T-helper 1 cell treated with Interleukin-12 subunit alpha and Interleukin-12 subunit beta and Interleukin-4 antibody, amounts not matched to agents 30 μg/mL and 1 μg/mL, for 36 hours (primary cell): ENCODE measurements around the gene TMEM50B.
"Not testable (repeated sequence)": the region's sequence is repeated elsewhere in the genome, so short reads cannot be mapped to it uniquely, and the experiment has no call there.

Experiments
- H3K27ac Mint-ChIP-seq: one replicate; pipeline ENCODE4 v1.8.0; 2021; ENCODE audit warnings: mild to moderate bottlenecking, mixed read lengths
- H3K27me3 Mint-ChIP-seq: one replicate; pipeline ENCODE4 v1.8.0; 2021; ENCODE audit warnings: low read depth, mixed read lengths
- H3K36me3 Mint-ChIP-seq: one replicate; pipeline ENCODE4 v1.8.0; 2021; ENCODE audit warnings: low read depth, mixed read lengths
- H3K4me1 Mint-ChIP-seq: one replicate; pipeline ENCODE4 v1.8.0; 2021; ENCODE audit warnings: low read depth, mixed read lengths
- H3K4me3 Mint-ChIP-seq: one replicate; pipeline ENCODE4 v1.8.0; 2021; ENCODE audit warnings: mild to moderate bottlenecking, moderate library complexity, mixed read lengths
- H3K9me3 Mint-ChIP-seq: one replicate; pipeline ENCODE4 v1.8.0; 2021; ENCODE audit warnings: mixed read lengths

Gene TMEM50B

GRCh38 chr21:33428669-33429068 is 51.1 kb downstream of the TMEM50B start:
- Mint-ChIP-seq H3K4me1 (peaks cover 7% of the 10 kb centered on the region), H3K27ac (no peak overlapping the region), H3K27me3 (peaks cover 4% of the 10 kb centered on the region), H3K36me3 (peaks cover 28% of the 10 kb centered on the region), H3K4me3 (no peak overlapping the region), H3K9me3 (no peaks in the 10 kb centered on the region)

- H3K27me3 Mint-ChIP-seq: peaks cover 9% of the 10 kb centered on the region
- H3K9me3 Mint-ChIP-seq: no peaks in the 10 kb centered on the region
- H3K4me3 Mint-ChIP-seq: no peak overlapping the region
- no peak overlapping the region for H3K27ac Mint-ChIP-seq
- H3K36me3 Mint-ChIP-seq: peaks cover 14% of the 10 kb centered on the region
- no peaks in the 10 kb centered on the region for H3K4me1 Mint-ChIP-seq
Measured at GRCh38 chr21:33427051-33427450, 52.7 kb downstream of the TMEM50B start.

- Mint-ChIP-seq H3K27ac (no peak overlapping the region), H3K27me3 (peaks cover 9% of the 10 kb centered on the region), H3K4me1 (no peaks in the 10 kb centered on the region), H3K9me3 (no peaks in the 10 kb centered on the region), H3K4me3 (no peak overlapping the region), H3K36me3 (peaks cover 8% of the 10 kb centered on the region)
Measured at GRCh38 chr21:33425825-33426224, 53.9 kb downstream of the TMEM50B start.

GRCh38 chr21:33424214-33424613 is 55.6 kb downstream of the TMEM50B start:
- peaks cover 18% of the 10 kb centered on the region for H3K27me3 Mint-ChIP-seq
- no peak overlapping the region for H3K27ac Mint-ChIP-seq
- H3K4me3 Mint-ChIP-seq: no peak overlapping the region
- H3K36me3 Mint-ChIP-seq: peaks cover 5% of the 10 kb centered on the region
- H3K4me1 Mint-ChIP-seq: no peaks in the 10 kb centered on the region
- H3K9me3 Mint-ChIP-seq: no peaks in the 10 kb centered on the region

GRCh38 chr21:33421713-33422393 is 57.9 kb downstream of the TMEM50B start:
- peaks cover 27% of the 10 kb centered on the region for H3K27me3 Mint-ChIP-seq
- no peak overlapping the region for H3K4me3 Mint-ChIP-seq
- no peak overlapping the region for H3K27ac Mint-ChIP-seq
- H3K36me3 Mint-ChIP-seq: peaks cover 3% of the 10 kb centered on the region
- H3K4me1 Mint-ChIP-seq: no peaks in the 10 kb centered on the region
- H3K9me3 Mint-ChIP-seq: no peaks in the 10 kb centered on the region

GRCh38 chr21:33419538-33420123 is 60.1 kb downstream of the TMEM50B start:
- Mint-ChIP-seq H3K4me3 (no peak overlapping the region), H3K9me3 (no peaks in the 10 kb centered on the region), H3K27ac (no peak overlapping the region)

GRCh38 chr21:33418691-33419090 is 61.1 kb downstream of the TMEM50B start:
- H3K4me3 Mint-ChIP-seq: no peak overlapping the region
- H3K9me3 Mint-ChIP-seq: no peaks in the 10 kb centered on the region
- no peaks in the 10 kb centered on the region for H3K4me1 Mint-ChIP-seq
- H3K27me3 Mint-ChIP-seq: peaks cover 32% of the 10 kb centered on the region
- H3K36me3 Mint-ChIP-seq: peaks cover 3% of the 10 kb centered on the region
- H3K27ac Mint-ChIP-seq: no peak overlapping the region

More at GRCh38 chr21:33419538-33420123, 60.1 kb downstream of the TMEM50B start:
- H3K36me3 Mint-ChIP-seq: peaks cover 3% of the 10 kb centered on the region
- H3K4me1 Mint-ChIP-seq: no peaks in the 10 kb centered on the region
- peaks cover 31% of the 10 kb centered on the region for H3K27me3 Mint-ChIP-seq

GRCh38 chr21:33414926-33415325 is 64.8 kb downstream of the TMEM50B start:
- Mint-ChIP-seq H3K27me3 (peaks cover 45% of the 10 kb centered on the region), H3K4me1 (peaks cover 2% of the 10 kb centered on the region), H3K4me3 (no peak overlapping the region), H3K27ac (no peak overlapping the region), H3K36me3 (peaks cover 3% of the 10 kb centered on the region), H3K9me3 (no peaks in the 10 kb centered on the region)

- Mint-ChIP-seq H3K9me3 (no peaks in the 10 kb centered on the region), H3K36me3 (peaks cover 3% of the 10 kb centered on the region), H3K4me3 (no peak overlapping the region), H3K4me1 (peaks cover 2% of the 10 kb centered on the region), H3K27ac (no peak overlapping the region), H3K27me3 (peaks cover 51% of the 10 kb centered on the region)
Measured at GRCh38 chr21:33414068-33414467, 65.7 kb downstream of the TMEM50B start.

- Mint-ChIP-seq H3K27me3 (peaks cover 58% of the 10 kb centered on the region), H3K36me3 (peaks cover 3% of the 10 kb centered on the region), H3K27ac (no peak overlapping the region), H3K4me3 (no peak overlapping the region), H3K4me1 (peaks cover 2% of the 10 kb centered on the region), H3K9me3 (no peaks in the 10 kb centered on the region)
Measured at GRCh38 chr21:33412832-33413519, 66.8 kb downstream of the TMEM50B start.

GRCh38 chr21:33412439-33412831 is 67.3 kb downstream of the TMEM50B start:
- not testable (repeated sequence) for H3K9me3 Mint-ChIP-seq, H3K36me3 Mint-ChIP-seq, H3K27ac Mint-ChIP-seq, H3K4me3 Mint-ChIP-seq, H3K4me1 Mint-ChIP-seq
- peaks cover 56% of the 10 kb centered on the region for H3K27me3 Mint-ChIP-seq

GRCh38 chr21:33411949-33412430 is 67.8 kb downstream of the TMEM50B start:
- peaks cover 3% of the 10 kb centered on the region for H3K36me3 Mint-ChIP-seq

GRCh38 chr21:33406493-33406892 is 73.3 kb downstream of the TMEM50B start:
- H3K27ac Mint-ChIP-seq: no peak overlapping the region
- peaks cover 79% of the 10 kb centered on the region for H3K27me3 Mint-ChIP-seq

More at GRCh38 chr21:33411949-33412430, 67.8 kb downstream of the TMEM50B start:
- H3K9me3 Mint-ChIP-seq: no peaks in the 10 kb centered on the region
- no peak overlapping the region for H3K27ac Mint-ChIP-seq
- H3K4me1 Mint-ChIP-seq: peaks cover 2% of the 10 kb centered on the region
- H3K4me3 Mint-ChIP-seq: no peak overlapping the region
- H3K27me3 Mint-ChIP-seq: peaks cover 58% of the 10 kb centered on the region

GRCh38 chr21:33403786-33404585 is 75.8 kb downstream of the TMEM50B start:
- H3K27me3 Mint-ChIP-seq: peaks cover 75% of the 10 kb centered on the region
- H3K9me3 Mint-ChIP-seq: no peaks in the 10 kb centered on the region
- peaks cover 7% of the 10 kb centered on the region for H3K4me1 Mint-ChIP-seq
- H3K27ac Mint-ChIP-seq: no peak overlapping the region
- peak overlapping the region; percentile 78 for H3K4me3 Mint-ChIP-seq
- no peaks in the 10 kb centered on the region for H3K36me3 Mint-ChIP-seq

More at GRCh38 chr21:33406493-33406892, 73.3 kb downstream of the TMEM50B start:
- Mint-ChIP-seq H3K36me3 (no peaks in the 10 kb centered on the region), H3K4me3 (no peak overlapping the region), H3K9me3 (no peaks in the 10 kb centered on the region), H3K4me1 (peaks cover 5% of the 10 kb centered on the region)
